HepG2 (cell line): ENCODE results near the gene OVCH1. TPM values are rescaled to one million over a fixed set of nuclear protein-coding genes. Genes with fewer than 3 reads are reported as not detected.
A peak's percentile ranks its signal among the peaks of the same experiment; 100 is the strongest.

Source experiments
- ATAC-seq: fragments of 200-7000 bp; cut with Tn5 transposase; 3 replicates; pipeline ENCODE4 v1.9.1; 2020; ENCODE audit warnings: mild to moderate bottlenecking, moderate library complexity
- BruUV-seq: library from RNA; stranded (reverse); fragments of 400-500 nt; replicated peaks from 2 replicates; lab custom pipeline; 2021; lab: Mats Ljungman, UMichigan
- CTCF ChIA-PET: fragments of 300-600 bp; formaldehyde crosslinking; extraction: SDS; loops from one replicate; lab custom pipeline; 2021; ENCODE audit warnings: low total read pairs, inconsistent platforms, low intra/inter-chr PET ratio; lab: Yijun Ruan, JAX
- POLR2A ChIA-PET: fragments of 350-600 bp; sonication (Branson Sonifier 250); formaldehyde crosslinking; loops from one replicate; lab custom pipeline; 2020; ENCODE audit warnings: antibody characterized with exemption, inconsistent platforms; lab: Yijun Ruan, JAX
- DNase-seq: peaks from one replicate; pipeline ENCODE4 v3.0.0-alpha.2; 2015; ENCODE audit warnings: low spot score
- FAIRE-seq: peaks from 3 replicates; lab custom pipeline; 2011; peaks lifted over from hg19 to GRCh38; lab: Jason Lieb, UNC
- H2AFZ ChIP-seq: one replicate; pipeline ENCODE4 v1.6.1; 2011; ENCODE audit warnings: low read length, inconsistent platforms
- H3K27ac ChIP-seq: fragments of 300-600 bp; 3 replicates; pipeline ENCODE4 v1.8.0; 2011; ENCODE audit warnings: mixed run types, mild to moderate bottlenecking, mixed read lengths, low read length, inconsistent platforms; ENCODE audit not compliant: insufficient read depth; ENCODE audit errors: extremely low read length
- H3K27me3 ChIP-seq, 2 experiments: fragments of 200-600 bp in 1 of 2; 2 replicates in 1 of 2; 3 replicates in 1 of 2; pipeline versions ENCODE4 v1.6.0 to v1.8.0; 2011; ENCODE audit warnings: low read length in 2 of 2, mild to moderate bottlenecking in 2 of 2, moderate library complexity in 2 of 2, inconsistent platforms in 1 of 2; ENCODE audit not compliant: insufficient read depth in 2 of 2, control insufficient read depth in 1 of 2
- H3K36me3 ChIP-seq, 2 experiments: fragments of 200-600 bp in 1 of 2; replicated peaks in 1 of 2; 2 replicates in 1 of 2; 3 replicates in 1 of 2; pipeline versions ENCODE4 v1.5.1 to v1.8.0; 2011; ENCODE audit warnings: low read length in 2 of 2, inconsistent platforms in 1 of 2; ENCODE audit not compliant: insufficient read depth in 2 of 2, control insufficient read depth in 1 of 2
- H3K4me1 ChIP-seq: 2 replicates; pipeline ENCODE4 v1.5.1; 2012; ENCODE audit warnings: low read length, inconsistent platforms; ENCODE audit not compliant: insufficient read depth
- H3K4me2 ChIP-seq: 2 replicates; pipeline ENCODE4 v1.6.0; 2011; ENCODE audit warnings: low read depth, low read length, inconsistent platforms
- H3K4me3 ChIP-seq, 3 experiments: fragments of 200-600 bp in 1 of 3; sonication (generic), shearing (Covaris generic) in 1 of 3; replicated peaks in 1 of 3; 2 replicates each; pipeline ENCODE4 v1.5.1; 2011 to 2016; ENCODE audit warnings: low read length in 3 of 3, inconsistent platforms in 2 of 3, low read depth in 2 of 3, mild to moderate bottlenecking in 2 of 3, control low read depth in 1 of 3, mixed read lengths in 1 of 3; ENCODE audit not compliant: insufficient read depth in 1 of 3
- H3K79me2 ChIP-seq: one replicate; pipeline ENCODE4 v1.6.1; 2011; ENCODE audit warnings: low read length, inconsistent platforms; ENCODE audit not compliant: insufficient read depth
- H3K9ac ChIP-seq: 2 replicates; pipeline ENCODE4 v1.6.0; 2011; ENCODE audit warnings: mild to moderate bottlenecking, low read depth, low read length, inconsistent platforms; ENCODE audit not compliant: insufficient read depth
- H3K9me3 ChIP-seq: 2 replicates; pipeline ENCODE4 v1.5.1; 2012; ENCODE audit warnings: mild to moderate bottlenecking, low read length
- H4K20me1 ChIP-seq: 2 replicates; pipeline ENCODE4 v1.6.0; 2011; ENCODE audit warnings: inconsistent platforms, mild to moderate bottlenecking, low read length, moderate library complexity; ENCODE audit not compliant: insufficient read depth
- AGO2 ChIP-seq: fragments of 200-400 bp; formaldehyde crosslinking; optimal IDR thresholded peaks from 2 replicates; pipeline ENCODE3; 2017; ENCODE audit warnings: mild to moderate bottlenecking, low read depth, low read length, moderate library complexity
- ARID5B ChIP-seq: IDR thresholded peaks from 2 replicates; pipeline ENCODE4 v1.4.0; 2020; ENCODE audit warnings: mild to moderate bottlenecking, missing genetic modification reagents
- EP300 ChIP-seq, 3 experiments: sonication (generic) in 1 of 3; formaldehyde crosslinking in 1 of 3; IDR thresholded peaks; 2 replicates each; pipeline versions ENCODE4 v1.5.1 to v1.6.1; 2011 to 2020; ENCODE audit warnings: low read depth in 2 of 3, low read length in 2 of 3, borderline replicate concordance in 1 of 3, improper control_type of control experiment in 1 of 3, mild to moderate bottlenecking in 1 of 3, missing genetic modification reagents in 1 of 3, moderate library complexity in 1 of 3
- FOXJ3 ChIP-seq: sonication (generic); formaldehyde crosslinking; IDR thresholded peaks from 2 replicates; pipeline ENCODE4 v1.4.0; 2020; ENCODE audit warnings: missing genetic modification reagents, mild to moderate bottlenecking, borderline replicate concordance
- IKZF4 ChIP-seq: sonication (generic); formaldehyde crosslinking; IDR thresholded peaks from 2 replicates; pipeline ENCODE4 v1.5.1; 2020; ENCODE audit warnings: borderline replicate concordance, mild to moderate bottlenecking, low read depth, missing genetic modification reagents; ENCODE audit errors: not compliant biosample characterization
- ISL2 ChIP-seq: sonication (generic); formaldehyde crosslinking; IDR thresholded peaks from 2 replicates; pipeline ENCODE4 v1.5.0; 2020; ENCODE audit warnings: missing genetic modification reagents
- MTA1 ChIP-seq: sonication (generic); formaldehyde crosslinking; IDR thresholded peaks from 2 replicates; pipeline ENCODE4 v1.4.0; 2020; ENCODE audit warnings: missing genetic modification reagents, mild to moderate bottlenecking, borderline replicate concordance
- NCOA2 ChIP-seq: sonication (generic); formaldehyde crosslinking; IDR thresholded peaks from 2 replicates; pipeline ENCODE4 v1.8.0; 2022; ENCODE audit warnings: inconsistent platforms
- TCF7 ChIP-seq: sonication (generic); IDR thresholded peaks from 2 replicates; pipeline ENCODE4 v1.6.1; 2016; ENCODE audit warnings: antibody characterized with exemption, low read depth
- ZNF577 ChIP-seq: sonication (generic); formaldehyde crosslinking; IDR thresholded peaks from 2 replicates; pipeline ENCODE4 v1.4.0; 2020; ENCODE audit warnings: mild to moderate bottlenecking, low read depth, missing genetic modification reagents, borderline replicate concordance
- in situ Hi-C: cut with HindIII; loops from 2 replicates; pipeline ENCODE4 v1.10.0; 2017; ENCODE audit warnings: low pct_unique_long_range_greater_than_20kb; ENCODE audit not compliant: extremely low pct_ligation_motif_present
- intact Hi-C: fragments of 100-400 bp; cut with micrococcal nuclease; formaldehyde crosslinking; loops from one replicate; pipeline ENCODE4 v1.10.0; 2022; ENCODE audit not compliant: unreplicated experiment
- polyA plus RNA-seq, 8 experiments: library from polyadenylated mRNA; depleted of rRNA in 3 of 8; stranded (reverse) in 7 of 8; unstranded in 1 of 8; fragments of >200 nt; fragmentation: Illumina TruSeq in 4 of 8; extraction: Trizol in 4 of 8; gene quantifications; 2 replicates each; pipeline versions ENCODE4 v1.2.1 to v1.2.3, GENCODE V29; 2011 to 2016; ENCODE audit warnings: low read depth in 4 of 8, missing spikeins in 1 of 8, mixed read lengths in 1 of 8; ENCODE audit not compliant: insufficient read depth in 1 of 8
- total RNA-seq, 5 experiments: library from RNA; depleted of rRNA; stranded (reverse); fragments of >200 nt; fragmentation: Illumina TruSeq; extraction: Trizol; gene quantifications; 2 replicates each; pipeline ENCODE4 v1.2.3, GENCODE V29; 2016; ENCODE audit warnings: low read depth in 1 of 5
- TF ChIP-seq, protein P1 (sequence below): sonication (generic); formaldehyde crosslinking; IDR thresholded peaks from 2 replicates; pipeline ENCODE4 v1.5.1; 2020; ENCODE audit warnings: missing genetic modification reagents, mild to moderate bottlenecking, borderline replicate concordance
- TF ChIP-seq, protein P2 (sequence below): IDR thresholded peaks from 2 replicates; pipeline ENCODE4 v1.6.1; 2012; ENCODE audit warnings: low read depth, low read length, improper control_type of control experiment

Gene OVCH1
- total and polyA plus RNA-seq, 2 of the 13 experiments (the other 11 are each of a cell fraction or from before 2014, with no cell fraction given): not detected

DNA sequence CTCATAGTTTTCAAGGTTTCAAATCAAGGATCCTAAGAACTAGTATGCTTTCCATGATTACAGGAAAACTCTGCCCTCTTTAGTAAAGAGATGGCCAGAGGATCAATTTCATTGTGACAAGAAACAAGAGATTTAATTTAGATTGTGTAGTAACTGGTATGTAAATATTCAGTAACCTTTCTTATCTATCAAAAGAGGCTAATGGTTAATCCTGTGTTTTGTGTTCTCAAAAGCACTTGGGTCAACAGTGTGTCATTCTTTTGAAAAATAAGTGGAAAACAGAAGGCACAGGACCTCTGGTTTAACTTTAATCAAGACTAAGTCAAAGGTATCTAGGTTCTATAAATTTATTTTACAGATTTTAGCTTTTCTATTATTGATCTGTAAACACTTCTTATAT lies 59.9 kb downstream of the OVCH1 start:
- Histone ChIP-seq H3K27ac (no peak overlapping the region), H3K9ac (no peak overlapping the region)
- peak; percentile 32 for FAIRE-seq
- TF ChIP-seq TCF7 (peak; percentile 21; the same call in 1 of the 2 replicates), ZNF577 (CRISPR knock-in tag) (no peak), AGO2 (no peak), ARID5B (CRISPR knock-in tag) (peak; percentile 62; the same call in 1 of the 2 replicates), IKZF4 (no peak), ISL2 (CRISPR knock-in tag) (peak; percentile 40; the same call in 1 of the 2 replicates), FOXJ3 (CRISPR knock-in tag) (peak; percentile 47; the same call in 1 of the 2 replicates), EP300 (IDR thresholded peaks at IDR 0.05; ENCODE audit: low read depth in 2 of 2, low read length in 2 of 2) (peak in 1 of 2 experiments; percentile 38; a peak in 1 of 4 replicates), EP300 (CRISPR knock-in tag; IDR thresholded peaks at IDR 0.05; ENCODE audit: borderline replicate concordance) (no peak), NCOA2 (CRISPR knock-in tag) (peak; percentile 27; the same call in 1 of the 2 replicates), MTA1 (CRISPR knock-in tag) (no peak)
- TF ChIP-seq, protein P1, sequence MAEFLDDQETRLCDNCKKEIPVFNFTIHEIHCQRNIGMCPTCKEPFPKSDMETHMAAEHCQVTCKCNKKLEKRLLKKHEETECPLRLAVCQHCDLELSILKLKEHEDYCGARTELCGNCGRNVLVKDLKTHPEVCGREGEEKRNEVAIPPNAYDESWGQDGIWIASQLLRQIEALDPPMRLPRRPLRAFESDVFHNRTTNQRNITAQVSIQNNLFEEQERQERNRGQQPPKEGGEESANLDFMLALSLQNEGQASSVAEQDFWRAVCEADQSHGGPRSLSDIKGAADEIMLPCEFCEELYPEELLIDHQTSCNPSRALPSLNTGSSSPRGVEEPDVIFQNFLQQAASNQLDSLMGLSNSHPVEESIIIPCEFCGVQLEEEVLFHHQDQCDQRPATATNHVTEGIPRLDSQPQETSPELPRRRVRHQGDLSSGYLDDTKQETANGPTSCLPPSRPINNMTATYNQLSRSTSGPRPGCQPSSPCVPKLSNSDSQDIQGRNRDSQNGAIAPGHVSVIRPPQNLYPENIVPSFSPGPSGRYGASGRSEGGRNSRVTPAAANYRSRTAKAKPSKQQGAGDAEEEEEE (CRISPR knock-in tag): no peak
- TF ChIP-seq, protein P2, sequence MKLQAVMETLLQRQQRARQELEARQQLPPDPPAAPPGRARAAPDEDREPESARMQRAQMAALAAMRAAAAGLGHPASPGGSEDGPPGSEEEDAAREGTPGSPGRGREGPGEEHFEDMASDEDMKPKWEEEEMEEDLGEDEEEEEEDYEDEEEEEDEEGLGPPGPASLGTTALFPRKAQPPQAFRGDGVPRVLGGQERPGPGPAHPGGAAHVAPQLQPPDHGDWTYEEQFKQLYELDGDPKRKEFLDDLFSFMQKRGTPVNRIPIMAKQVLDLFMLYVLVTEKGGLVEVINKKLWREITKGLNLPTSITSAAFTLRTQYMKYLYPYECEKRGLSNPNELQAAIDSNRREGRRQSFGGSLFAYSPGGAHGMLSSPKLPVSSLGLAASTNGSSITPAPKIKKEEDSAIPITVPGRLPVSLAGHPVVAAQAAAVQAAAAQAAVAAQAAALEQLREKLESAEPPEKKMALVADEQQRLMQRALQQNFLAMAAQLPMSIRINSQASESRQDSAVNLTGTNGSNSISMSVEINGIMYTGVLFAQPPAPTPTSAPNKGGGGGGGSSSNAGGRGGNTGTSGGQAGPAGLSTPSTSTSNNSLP: peak; percentile 37; the same call in 1 of the 2 replicates

More for the DNA sequence above, 59.9 kb downstream of the OVCH1 start:
- H3K9me3 ChIP-seq: no peaks in the 10 kb centered on the region
- H4K20me1 ChIP-seq: no peaks in the 10 kb centered on the region
- H3K27me3 ChIP-seq: no peaks in the 10 kb centered on the region
- ChIA-PET CTCF (no interaction called here), POLR2A (no interaction called here)
- H2AFZ ChIP-seq: no peak overlapping the region
- DNase-seq: peak; percentile 34
- no TSS peak for BruUV-seq
- H3K4me1 ChIP-seq: peaks cover 32% of the 10 kb centered on the region
- peak; percentile 76 for ATAC-seq
- no peaks in the 10 kb centered on the region for H3K36me3 ChIP-seq
- in situ Hi-C loops: no loop called here
- H3K79me2 ChIP-seq: no peaks in the 10 kb centered on the region
- H3K4me3 ChIP-seq: no peak overlapping the region
- H3K4me2 ChIP-seq: 0 out of 2 replicates have a peak overlapping the region, but pooled peaks have one; percentile 13
- intact Hi-C loops: no loop called here
